ENCODE measurements around the gene PCBP3.

The PCBP3 gene

GRCh38 chr21:45721671-45722070 lies 78.1 kb downstream of the PCBP3 start:
- no peak for DNase-seq (ENCODE audit: low spot score)

GRCh38 chr21:45723049-45723958 lies 79.8 kb downstream of the PCBP3 start:
- no peak for DNase-seq (ENCODE audit: low spot score)
- TF ChIP-seq CTCF (IDR thresholded peaks at IDR 0.05; ENCODE audit: extremely low read depth, missing control alignments), result no peak

More at GRCh38 chr21:45721671-45722070, 78.1 kb downstream of the PCBP3 start:
- no peak for TF ChIP-seq CTCF (IDR thresholded peaks at IDR 0.05; ENCODE audit: extremely low read depth, missing control alignments)

- no peak for DNase-seq (ENCODE audit: low spot score)
- TF ChIP-seq CTCF (IDR thresholded peaks at IDR 0.05; ENCODE audit: extremely low read depth, missing control alignments), result no peak
Measured at GRCh38 chr21:45724345-45724961, 80.9 kb downstream of the PCBP3 start.

- DNase-seq (ENCODE audit: low spot score), result no peak
- TF ChIP-seq CTCF (IDR thresholded peaks at IDR 0.05; ENCODE audit: extremely low read depth, missing control alignments), result no peak
Measured at GRCh38 chr21:45724994-45725843, 81.7 kb downstream of the PCBP3 start.

- TF ChIP-seq CTCF (IDR thresholded peaks at IDR 0.05; ENCODE audit: extremely low read depth, missing control alignments), result no peak
- no peak for DNase-seq (ENCODE audit: low spot score)
Measured at GRCh38 chr21:45725844-45726200, 82.3 kb downstream of the PCBP3 start.

- TF ChIP-seq CTCF (IDR thresholded peaks at IDR 0.05; ENCODE audit: extremely low read depth, missing control alignments), result no peak
- DNase-seq (ENCODE audit: low spot score), result no peak
Measured at GRCh38 chr21:45726438-45726837, 82.9 kb downstream of the PCBP3 start.
